Measurements from ENCODE around the gene KRT16.
"Not testable (repeated sequence)": the region's sequence is repeated elsewhere in the genome, so short reads cannot be mapped to it uniquely, and the experiment has no call there.

KRT16 gene

GRCh38 chr17:41628073-41628370 is 15.5 kb upstream of the KRT16 start:
- DNase-seq (ENCODE audit: low spot score), result not testable (repeated sequence)

DNA sequence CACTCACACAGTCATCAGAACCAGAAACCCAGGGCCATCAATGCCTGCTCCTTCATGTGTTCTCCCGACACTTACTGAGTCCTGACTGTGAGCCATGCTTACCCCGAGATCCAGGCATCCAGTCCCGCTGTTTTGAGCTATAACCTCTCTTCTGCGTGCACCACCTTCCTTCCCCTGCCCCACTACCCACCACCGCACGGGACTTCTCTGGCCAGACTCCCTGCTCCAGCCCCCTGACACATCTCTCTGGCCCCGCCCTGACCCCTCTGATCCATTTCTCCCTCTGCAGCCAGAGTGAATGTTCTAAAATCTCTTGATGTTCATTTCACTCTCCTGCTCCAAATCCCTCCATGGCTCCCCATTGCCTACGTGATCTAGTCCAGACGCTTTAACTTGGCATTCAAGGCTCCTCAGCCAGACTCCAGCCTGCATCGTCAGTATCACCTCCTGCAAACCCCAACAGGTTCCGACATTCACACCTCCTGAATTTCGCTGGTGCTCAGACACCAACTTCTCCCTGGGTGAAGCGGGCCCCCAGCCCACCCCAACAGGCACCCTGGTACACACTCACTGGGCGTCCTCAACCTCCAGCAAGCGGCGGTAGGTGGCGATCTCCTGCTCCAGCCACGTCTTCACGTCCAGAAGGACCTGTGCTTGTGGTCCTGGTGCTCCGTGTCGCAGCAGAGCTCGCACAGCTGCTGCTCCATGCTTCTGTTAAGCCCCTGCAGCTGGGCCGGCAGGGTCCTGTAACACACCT is 14.9 kb upstream of the KRT16 start:
- DNase-seq (ENCODE audit: low spot score), result peak; percentile 68

GRCh38 chr17:41626914-41627295 is 14.3 kb upstream of the KRT16 start:
- DNase-seq (ENCODE audit: low spot score), result not testable (repeated sequence)

GRCh38 chr17:41626028-41626913 is 13.7 kb upstream of the KRT16 start:
- DNase-seq (ENCODE audit: low spot score), result not testable (repeated sequence)

GRCh38 chr17:41625602-41626001 is 13.0 kb upstream of the KRT16 start:
- DNase-seq (ENCODE audit: low spot score), result no peak

DNA sequence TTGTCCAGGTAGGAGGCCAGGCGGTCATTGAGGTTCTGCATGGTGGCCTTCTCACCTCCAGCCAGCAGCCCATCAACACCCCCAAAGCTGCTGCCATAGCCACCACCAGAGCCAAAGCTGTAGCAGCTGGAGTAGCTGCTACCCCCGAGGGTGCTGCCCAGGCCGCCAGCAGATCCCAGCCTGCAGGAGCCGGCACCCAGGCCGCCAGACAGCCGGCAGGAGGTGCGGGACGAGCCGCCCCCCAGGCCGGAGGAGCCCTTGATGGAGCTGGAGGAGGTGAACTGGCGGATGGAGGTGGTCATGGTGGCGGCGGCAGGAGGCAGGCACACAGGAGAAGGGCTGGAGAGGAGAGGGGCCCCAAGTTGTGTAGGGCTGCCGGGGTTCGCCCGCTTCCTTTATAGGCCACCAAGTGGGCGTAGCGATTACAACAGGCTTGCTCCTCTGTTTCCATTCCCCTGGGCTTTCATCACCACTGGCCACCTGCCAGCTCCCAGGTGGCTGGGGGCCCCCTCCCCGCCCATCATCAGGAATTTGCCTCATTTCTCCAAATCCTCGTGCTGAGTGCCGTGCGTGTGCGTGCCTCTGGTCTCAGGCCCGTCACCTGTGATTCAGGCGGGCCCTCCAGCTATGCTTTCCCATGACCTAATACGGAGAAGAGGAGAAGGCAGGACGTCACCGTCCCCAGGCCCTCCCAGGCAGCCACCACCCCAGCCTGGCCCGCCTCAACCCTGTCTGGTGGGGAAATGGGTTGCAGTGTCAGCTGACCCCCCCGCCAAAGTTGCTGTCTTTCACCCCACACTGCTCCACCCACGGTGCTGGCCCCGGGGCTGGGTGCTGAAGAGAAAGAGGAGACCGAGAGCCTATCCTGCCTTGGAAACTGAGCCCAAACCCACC is 11.9 kb upstream of the KRT16 start, which contains the start of gene KRT17:
Gene KRT17 (minus strand): TSS at position 368 of the 894 bp plus-strand sequence. CDS start 66 bp downstream, at position 302.
- no peak for DNase-seq (ENCODE audit: low spot score)

GRCh38 chr17:41623184-41623861 is 10.8 kb upstream of the KRT16 start:
- DNase-seq (ENCODE audit: low spot score), result not testable (repeated sequence)

GRCh38 chr17:41622340-41623183 is 10.0 kb upstream of the KRT16 start:
- not testable (repeated sequence) for DNase-seq (ENCODE audit: low spot score)

DNA sequence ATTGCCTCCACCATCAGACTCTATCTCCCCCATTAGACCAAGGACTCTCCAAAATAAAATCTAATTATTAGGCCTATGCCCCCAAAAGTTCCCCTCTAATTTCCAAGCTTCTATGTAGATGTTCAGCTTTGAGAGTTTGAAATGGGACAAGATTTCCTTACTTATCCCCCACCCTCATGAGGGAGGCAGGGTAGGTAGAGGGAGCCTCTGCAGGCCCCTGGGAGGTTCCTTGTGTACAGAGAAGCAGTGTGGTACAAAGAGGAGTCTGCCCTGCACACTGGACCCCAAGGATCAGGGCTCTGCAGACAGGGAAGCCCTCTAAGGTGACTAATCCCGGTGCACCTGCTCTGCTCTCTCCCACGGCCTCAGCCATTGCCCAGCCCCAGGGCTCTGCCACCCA is 9.3 kb upstream of the KRT16 start:
- no peak for DNase-seq (ENCODE audit: low spot score)

DNA sequence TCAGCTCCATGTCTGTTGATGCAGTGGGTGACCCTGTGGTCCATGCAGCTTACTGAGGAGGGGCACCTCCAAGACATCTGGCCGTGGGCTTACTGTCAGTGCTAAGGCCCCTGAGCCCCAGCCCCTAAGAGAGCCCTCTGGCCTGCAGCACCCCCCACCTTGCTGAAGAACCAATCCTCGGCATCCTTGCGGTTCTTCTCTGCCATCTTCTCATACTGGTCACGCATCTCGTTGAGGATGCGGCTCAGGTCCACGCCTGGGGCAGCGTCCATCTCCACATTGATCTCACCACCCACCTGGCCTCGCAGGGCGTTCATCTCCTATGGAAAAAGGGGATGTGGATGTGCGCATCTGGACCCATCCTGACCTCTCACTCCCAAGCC is 8.9 kb upstream of the KRT16 start:
- DNase-seq (ENCODE audit: low spot score), result not testable (repeated sequence)

DNA sequence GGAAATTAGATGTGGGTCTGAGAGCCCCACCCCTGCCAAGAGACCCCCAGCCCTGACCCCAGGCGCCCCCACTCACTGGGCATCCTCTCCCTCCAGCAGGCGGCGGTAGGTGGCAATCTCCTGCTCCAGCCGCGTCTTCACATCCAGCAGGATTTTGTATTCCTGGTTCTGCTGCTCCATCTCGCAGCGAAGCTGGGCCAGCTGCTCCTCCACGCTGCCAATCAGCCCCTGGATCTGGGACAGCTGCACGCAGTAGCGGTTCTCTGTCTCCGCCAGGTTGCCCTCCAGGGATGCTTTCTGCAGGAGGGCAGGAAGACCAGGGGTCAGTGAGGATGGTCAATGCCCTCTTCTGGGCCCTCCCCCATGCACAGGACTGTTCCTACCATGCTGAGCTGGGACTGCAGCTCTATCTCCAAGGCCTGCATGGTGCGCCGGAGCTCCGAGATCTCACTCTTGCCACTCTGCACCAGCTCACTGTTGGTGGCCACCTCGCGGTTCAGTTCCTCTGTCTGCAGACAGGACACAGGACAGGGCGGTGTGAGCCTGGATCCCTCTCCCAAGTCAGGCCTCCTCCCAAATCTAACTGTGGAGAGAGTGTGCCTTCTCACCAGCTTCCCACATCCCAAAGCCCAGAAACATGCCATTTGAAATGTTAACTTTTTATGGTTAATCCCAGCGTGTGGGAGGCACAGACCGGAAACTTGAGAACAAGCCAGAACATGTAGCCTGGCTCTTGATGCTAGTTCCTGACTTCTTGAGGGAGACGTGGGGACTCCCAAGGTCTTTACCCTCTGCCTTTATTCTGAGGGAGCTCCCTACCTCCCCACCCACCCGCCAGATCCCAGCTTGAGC is 8.2 kb upstream of the KRT16 start:
- peak; percentile 43 for DNase-seq (ENCODE audit: low spot score)

GRCh38 chr17:41619927-41620582 is 7.5 kb upstream of the KRT16 start:
- DNase-seq (ENCODE audit: low spot score), result peak; percentile 96

DNA sequence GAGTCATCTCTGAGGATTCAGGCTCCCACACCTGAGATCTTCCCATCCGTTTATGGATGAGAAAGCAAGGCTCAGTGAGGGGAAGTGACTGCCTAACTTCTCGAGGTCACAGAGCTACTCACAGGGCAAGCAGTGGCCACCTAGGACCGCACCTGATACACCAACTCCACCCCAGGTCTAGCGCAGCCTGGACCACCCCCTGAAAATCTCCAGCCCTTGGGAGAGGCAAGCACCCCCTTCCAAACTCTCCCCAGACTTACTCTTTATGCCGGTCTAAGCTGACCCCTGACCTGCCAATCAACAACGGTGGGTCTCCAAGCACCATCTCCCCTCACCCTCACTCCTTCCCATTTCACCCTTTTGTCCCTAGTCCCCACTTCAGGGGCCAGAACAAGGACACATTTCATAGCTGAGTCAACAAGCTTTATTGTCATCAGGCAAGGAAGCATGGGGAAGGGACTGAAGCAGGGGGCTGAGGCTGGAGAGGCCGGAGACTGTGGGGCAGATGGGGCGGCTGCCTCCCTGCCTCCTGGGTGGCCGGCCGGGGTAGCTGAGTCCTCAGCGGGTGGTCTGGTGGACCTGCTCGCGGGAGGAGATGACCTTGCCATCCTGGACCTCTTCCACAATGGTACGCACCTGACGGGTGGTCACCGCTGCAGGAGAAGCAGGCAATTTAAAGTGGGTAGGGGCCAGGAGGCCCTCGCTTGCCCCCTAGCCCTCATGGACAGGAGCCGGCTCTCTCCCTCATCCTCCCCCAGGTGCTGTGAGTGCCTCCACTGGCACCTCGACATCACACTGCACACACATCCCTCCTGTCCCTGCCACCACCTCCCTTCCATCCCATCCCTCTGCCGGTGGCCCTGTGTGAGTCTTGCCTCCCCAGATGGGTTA is 6.7 kb upstream of the KRT16 start:
- no peak for DNase-seq (ENCODE audit: low spot score)

- DNase-seq (ENCODE audit: low spot score), result peak; percentile 70
These were observed 5.9 kb upstream of the KRT16 start for GRCh38 chr17:41618341-41619035.

- DNase-seq (ENCODE audit: low spot score), result peak; percentile 51
These were observed 5.1 kb upstream of the KRT16 start for GRCh38 chr17:41617698-41618097.

- no peak for DNase-seq (ENCODE audit: low spot score)
These were observed 4.6 kb upstream of the KRT16 start for GRCh38 chr17:41617136-41617535.

DNA sequence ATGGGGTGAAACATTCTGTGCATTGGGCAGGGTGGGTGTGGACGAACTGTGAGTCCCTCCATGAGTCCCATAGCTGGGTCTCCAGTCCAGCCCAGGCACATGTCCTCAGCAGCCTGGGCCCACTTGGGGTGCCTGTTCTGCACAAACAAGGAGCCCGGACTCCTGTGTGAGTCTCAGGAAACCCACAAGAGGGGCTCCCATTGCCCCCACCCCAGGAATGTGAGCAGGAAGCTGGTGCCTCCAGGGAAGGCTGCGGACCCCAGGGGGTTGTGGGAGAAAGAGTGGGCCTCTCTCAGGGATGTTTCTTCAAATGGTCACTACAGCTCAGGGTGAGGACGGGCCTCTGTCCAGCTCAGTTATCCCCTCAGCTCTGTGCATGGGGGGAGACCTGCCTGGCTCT is 3.9 kb upstream of the KRT16 start:
- not testable (repeated sequence) for DNase-seq (ENCODE audit: low spot score)

All from SK-N-DZ (cell line).